DMS53 (cell line): ENCODE data around the gene SLC25A29.

ENCODE experiments used
- DNase-seq: peaks from one replicate; lab custom pipeline; 2025; lab: John Stamatoyannopoulos, UW

SLC25A29 gene

GRCh38 chr14:100332071-100332639 is 25.9 kb upstream of the SLC25A29 start:
- DNase-seq, result peak; percentile 60

- no peak for DNase-seq
These were observed 24.2 kb upstream of the SLC25A29 start for GRCh38 chr14:100330388-100330931.

GRCh38 chr14:100330007-100330344 is 23.7 kb upstream of the SLC25A29 start:
- no peak for DNase-seq

GRCh38 chr14:100329233-100330006 is 23.2 kb upstream of the SLC25A29 start:
- no peak for DNase-seq

GRCh38 chr14:100328495-100329163 is 22.4 kb upstream of the SLC25A29 start:
- peak; percentile 67 for DNase-seq

GRCh38 chr14:100327128-100327527 is 20.9 kb upstream of the SLC25A29 start:
- DNase-seq, result no peak

GRCh38 chr14:100325958-100326357 is 19.7 kb upstream of the SLC25A29 start:
- no peak for DNase-seq

- DNase-seq, result no peak
These were observed 19.0 kb upstream of the SLC25A29 start for GRCh38 chr14:100325231-100325632.

- no peak for DNase-seq
These were observed 17.7 kb upstream of the SLC25A29 start for GRCh38 chr14:100323942-100324307.

- peak; percentile 19 for DNase-seq
These were observed 17.1 kb upstream of the SLC25A29 start, which contains the start of gene SLC25A47 for GRCh38 chr14:100323121-100323941. SLC25A47 (plus strand) TSS chr14:100323339; CDS start chr14:100323415, 76 bp downstream.

- DNase-seq, result no peak
These were observed 16.1 kb upstream of the SLC25A29 start for GRCh38 chr14:100322138-100322957.

- DNase-seq, result peak; percentile 83
These were observed 15.4 kb upstream of the SLC25A29 start for GRCh38 chr14:100321473-100322137.

- no peak for DNase-seq
These were observed 14.1 kb upstream of the SLC25A29 start for GRCh38 chr14:100320157-100320856.

GRCh38 chr14:100317912-100318808 is 11.9 kb upstream of the SLC25A29 start:
- peak; percentile 74 for DNase-seq

GRCh38 chr14:100317389-100317788 is 11.1 kb upstream of the SLC25A29 start:
- no peak for DNase-seq

- DNase-seq, result no peak
These were observed 8.5 kb upstream of the SLC25A29 start for GRCh38 chr14:100314724-100315123.

- DNase-seq, result no peak
These were observed 7.4 kb upstream of the SLC25A29 start for GRCh38 chr14:100313464-100314230.

- peak; percentile 45 for DNase-seq
These were observed 6.7 kb upstream of the SLC25A29 start for GRCh38 chr14:100312877-100313400.
